NCI-H2107 (cell line): ENCODE results near the gene ATF7.
"Not testable (repeated sequence)": the region's sequence is repeated elsewhere in the genome, so short reads cannot be mapped to it uniquely, and the experiment has no call there.

Experiments
- DNase-seq: peaks from one replicate; lab custom pipeline; 2025; lab: John Stamatoyannopoulos, UW

The ATF7 gene

GRCh38 chr12:53564941-53565340 is 61.2 kb downstream of the ATF7 start:
- no peak for DNase-seq

DNA sequence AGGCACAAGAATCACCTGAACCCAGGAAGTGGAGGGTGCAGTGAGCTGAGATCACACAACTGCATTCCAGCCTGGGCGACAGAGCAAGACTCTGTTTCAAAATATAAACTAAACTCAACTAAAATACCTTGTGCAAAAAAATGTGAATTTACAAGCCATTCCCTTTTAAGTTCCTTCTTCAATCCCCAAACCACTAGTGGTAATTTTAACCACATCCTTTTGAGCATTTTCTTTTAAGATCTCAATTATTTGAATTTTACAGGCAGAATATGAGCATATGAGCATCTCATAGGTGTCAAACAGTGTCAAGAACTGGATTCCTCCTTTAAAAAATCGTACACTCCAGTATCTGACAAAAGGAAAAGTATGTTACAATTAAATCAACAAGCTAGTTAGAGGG is 61.9 kb downstream of the ATF7 start:
- no peak for DNase-seq

DNA sequence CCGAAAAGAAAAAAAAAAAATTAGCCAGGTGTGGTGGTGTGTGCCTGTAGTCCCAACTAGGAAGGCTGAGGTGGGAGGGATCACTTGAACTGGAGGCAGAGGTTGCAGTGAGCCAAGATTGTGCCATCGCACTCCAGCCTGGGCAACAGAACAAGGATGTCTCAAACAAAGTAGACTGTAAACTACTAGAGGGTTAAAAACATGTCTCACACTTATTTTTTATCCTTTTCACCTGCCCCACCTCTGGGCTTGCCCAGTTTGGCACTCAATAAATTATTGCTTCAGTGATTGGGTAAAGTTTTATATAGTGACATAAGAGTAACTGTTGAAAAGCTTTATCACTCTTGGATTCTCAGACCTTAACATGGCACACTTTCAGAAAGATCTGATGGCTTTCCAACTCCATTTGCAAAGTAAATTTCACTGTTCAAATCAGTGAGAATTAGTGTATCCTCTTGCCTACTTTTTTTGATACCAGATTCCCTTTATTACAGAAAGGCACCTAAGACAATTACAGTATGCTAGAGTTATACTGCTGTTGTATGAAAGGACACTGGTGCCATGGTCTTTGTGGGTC is 62.6 kb downstream of the ATF7 start:
- DNase-seq: no peak

DNA sequence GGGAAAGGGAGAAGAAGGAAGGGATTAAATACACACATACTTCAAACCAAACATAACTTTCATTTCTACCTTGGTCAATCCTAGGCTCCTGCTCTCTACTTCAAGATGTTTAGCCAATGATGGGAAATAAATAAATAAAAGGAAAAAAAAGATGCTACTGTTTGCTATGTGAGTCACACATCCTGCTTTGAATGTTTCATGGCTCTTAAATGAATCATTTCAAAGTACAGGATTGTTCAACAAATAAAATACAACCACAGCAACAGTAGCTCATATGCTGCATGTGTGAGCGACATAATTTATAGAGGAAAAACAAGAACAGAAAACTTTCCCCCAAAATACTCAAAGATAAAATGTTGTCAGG is 64.6 kb downstream of the ATF7 start:
- no peak for DNase-seq

- no peak for DNase-seq
These were observed 65.1 kb downstream of the ATF7 start for GRCh38 chr12:53560912-53561589.

DNA sequence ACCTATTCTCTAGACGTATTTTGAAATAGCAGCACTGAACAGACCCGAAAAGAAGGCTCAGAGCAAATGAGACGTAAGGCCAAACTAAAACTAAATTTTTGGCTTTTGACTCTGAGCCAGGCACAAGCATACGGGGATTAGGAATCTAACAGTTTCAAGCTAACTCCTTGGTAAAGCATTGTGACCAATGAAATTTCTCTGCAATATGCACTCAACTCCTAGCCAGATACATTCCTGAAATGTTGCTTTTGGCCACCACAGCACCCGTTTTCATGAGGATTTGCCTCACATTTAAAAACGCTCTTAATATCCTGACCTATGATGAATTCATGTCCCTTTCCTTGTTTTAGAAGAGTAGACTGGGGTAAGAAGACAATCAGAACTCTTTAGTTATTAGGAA is 65.8 kb downstream of the ATF7 start:
- no peak for DNase-seq

DNA sequence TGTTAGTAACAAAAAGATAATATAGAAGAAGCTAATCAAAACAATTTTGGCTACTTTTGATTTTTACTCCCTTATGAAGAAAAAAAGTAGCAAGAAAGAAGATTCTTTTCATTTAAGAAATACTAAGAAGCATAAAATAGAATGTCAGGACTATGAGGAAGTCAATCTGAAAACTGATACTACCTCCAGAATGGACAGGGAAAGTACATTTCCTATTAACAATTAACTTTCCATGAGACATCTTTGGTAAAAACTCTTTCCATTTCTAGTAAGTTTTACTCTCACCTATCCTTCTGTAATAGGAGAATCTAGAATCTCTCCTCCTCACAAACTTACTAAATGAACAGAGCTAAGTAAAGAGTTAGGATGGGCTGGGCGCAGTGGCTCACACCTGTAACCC is 67.6 kb downstream of the ATF7 start:
- no peak for DNase-seq

DNA sequence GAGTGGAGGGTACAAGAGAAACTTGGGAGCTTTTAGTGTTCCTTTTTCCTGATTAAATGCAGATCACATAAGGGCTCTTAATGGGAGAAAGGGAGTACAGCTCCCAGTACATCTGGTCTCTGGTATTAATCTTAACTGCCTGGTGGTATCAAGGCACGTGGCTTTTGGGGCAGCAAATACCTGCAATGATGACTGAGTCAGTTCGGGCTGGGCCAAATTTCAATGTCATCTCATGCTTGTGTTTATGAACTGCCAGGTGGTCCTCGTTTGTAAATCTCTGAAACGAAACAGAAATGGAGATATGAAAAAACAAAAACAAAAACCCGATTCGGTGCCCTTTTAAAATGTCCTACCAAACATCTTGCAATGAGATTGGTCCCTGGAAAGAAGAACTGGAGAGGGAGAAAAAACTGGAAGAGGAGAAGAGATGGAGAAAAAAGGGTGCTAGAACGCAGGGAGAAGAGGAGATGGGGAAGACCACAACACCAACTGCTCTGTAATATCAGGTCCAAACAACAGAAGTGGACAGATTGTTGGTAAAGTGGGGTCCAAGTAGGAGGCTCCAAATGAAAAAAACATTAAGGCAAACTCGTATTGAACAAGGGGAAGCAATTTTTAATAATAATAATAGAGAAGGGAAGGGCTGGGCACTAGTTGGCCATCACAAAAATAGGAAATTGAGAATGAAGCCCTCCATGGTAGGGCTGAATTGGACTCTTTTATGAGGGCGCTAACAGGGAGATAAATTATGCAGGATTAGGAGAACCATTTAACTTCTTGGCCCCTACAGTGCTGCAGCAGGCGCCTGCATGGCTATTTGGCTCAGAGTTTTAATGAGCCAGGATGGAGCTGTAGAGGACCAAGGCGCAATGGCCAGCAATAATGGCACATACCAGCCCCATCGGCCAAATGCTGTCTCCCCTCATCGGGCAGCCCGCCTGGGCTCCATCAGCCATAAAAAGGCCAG is 73.5 kb downstream of the ATF7 start:
- DNase-seq: no peak

DNA sequence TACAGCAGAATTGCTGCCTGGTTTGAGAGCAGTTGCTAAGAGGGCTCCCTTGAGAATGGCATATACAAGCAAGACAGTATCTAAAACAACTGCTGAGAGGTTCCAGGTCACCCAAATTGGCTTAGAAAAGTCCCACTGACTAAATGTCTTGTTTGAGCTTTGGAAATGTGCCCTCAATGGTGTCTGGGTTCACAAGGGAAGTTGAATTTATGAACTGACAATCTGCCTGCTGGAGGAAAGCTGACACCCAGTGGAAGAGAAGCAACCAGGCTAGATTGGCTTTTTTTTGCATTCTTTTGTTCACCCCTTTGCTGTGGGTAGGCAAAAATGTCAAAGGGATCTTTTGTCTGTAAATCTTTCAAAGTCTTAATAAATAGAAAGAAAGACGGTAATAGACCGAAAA is 74.3 kb downstream of the ATF7 start:
- no peak for DNase-seq

DNA sequence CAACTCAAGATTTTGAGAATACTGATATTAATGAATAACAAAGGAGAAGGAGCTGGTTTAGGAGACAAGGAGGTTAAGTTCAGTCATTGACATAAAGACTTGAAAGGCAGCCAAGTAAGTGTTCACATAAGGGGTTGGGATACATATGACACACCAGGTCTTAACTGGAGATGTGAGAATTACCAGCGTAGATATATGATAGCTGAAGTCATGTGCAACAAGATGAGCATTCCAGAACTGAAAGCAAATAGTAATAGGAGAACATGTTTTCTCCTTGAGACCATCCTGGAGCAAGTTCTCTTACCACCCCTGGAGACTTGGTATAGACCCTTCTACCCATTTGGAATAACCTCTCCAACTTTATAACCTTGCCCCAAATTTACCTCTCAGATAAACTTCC is 75.6 kb downstream of the ATF7 start:
- no peak for DNase-seq

GRCh38 chr12:53550131-53550530 is 76.1 kb downstream of the ATF7 start:
- DNase-seq: not testable (repeated sequence)

GRCh38 chr12:53548354-53548753 is 77.8 kb downstream of the ATF7 start:
- DNase-seq: not testable (repeated sequence)

DNA sequence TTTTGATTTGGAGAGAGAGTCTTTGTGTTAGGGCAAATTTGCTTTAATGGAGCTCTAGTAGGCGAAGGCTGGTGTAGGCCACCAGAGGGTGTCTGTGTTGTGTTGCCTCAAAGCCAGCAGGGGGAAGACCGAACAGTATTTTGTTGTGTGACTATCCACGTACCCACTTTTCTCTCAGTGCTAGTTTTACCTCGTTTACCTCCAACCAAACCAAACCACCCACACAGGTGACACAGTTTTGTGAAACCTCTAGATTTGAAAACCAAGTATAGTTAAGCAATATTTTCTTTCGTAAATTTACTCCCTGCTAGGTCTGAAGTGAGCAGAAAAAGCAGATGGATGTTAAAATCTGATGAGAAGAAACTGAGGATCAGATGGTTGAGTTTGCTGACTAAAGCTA is 82.6 kb downstream of the ATF7 start:
- DNase-seq: peak; percentile 49

DNA sequence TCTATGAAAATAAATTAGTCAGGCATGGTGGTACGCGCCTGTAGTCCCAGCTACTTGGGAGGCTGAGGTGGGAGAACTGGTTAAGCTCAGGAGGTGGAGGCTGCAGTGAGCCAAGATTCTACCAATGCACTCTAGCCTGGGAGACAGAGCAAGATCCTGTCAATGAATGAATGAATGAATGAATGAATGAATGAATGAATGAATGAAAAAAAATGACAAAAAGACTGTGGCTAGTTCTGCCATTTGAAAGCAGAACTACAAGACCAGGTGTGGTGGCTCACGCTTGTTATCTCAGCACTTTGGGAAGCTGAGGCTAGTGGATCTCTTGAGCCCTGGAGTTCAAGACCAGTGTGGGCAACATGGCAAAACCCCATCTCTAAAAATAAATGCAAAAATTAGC is 86.7 kb downstream of the ATF7 start:
- DNase-seq: no peak

DNA sequence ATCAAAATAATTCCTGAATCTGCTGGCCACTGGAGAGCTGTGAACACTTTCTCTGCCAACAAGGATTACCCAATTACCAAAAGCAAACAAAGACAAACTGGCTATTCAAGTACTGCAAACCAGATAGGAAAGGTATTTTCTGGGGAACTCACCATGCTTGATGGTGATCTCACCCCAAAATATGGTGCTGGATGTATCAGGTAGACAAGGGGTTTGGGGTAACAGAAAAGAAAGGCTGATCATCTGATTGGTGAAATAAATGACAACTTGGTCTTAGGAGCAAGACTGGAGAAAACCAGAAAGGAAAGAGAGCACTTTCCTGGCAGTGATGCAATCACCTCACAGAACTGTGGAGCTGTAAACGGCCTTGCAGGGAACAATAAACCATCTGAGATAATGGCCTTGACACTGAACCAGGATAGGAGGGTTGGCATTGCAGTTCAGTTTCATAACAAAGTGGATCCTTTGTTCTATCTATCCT is 87.9 kb downstream of the ATF7 start:
- peak; percentile 60 for DNase-seq

- no peak for DNase-seq
These were observed 89.2 kb downstream of the ATF7 start for GRCh38 chr12:53536962-53537361.

GRCh38 chr12:53533471-53533870 is 92.7 kb downstream of the ATF7 start:
- no peak for DNase-seq

DNA sequence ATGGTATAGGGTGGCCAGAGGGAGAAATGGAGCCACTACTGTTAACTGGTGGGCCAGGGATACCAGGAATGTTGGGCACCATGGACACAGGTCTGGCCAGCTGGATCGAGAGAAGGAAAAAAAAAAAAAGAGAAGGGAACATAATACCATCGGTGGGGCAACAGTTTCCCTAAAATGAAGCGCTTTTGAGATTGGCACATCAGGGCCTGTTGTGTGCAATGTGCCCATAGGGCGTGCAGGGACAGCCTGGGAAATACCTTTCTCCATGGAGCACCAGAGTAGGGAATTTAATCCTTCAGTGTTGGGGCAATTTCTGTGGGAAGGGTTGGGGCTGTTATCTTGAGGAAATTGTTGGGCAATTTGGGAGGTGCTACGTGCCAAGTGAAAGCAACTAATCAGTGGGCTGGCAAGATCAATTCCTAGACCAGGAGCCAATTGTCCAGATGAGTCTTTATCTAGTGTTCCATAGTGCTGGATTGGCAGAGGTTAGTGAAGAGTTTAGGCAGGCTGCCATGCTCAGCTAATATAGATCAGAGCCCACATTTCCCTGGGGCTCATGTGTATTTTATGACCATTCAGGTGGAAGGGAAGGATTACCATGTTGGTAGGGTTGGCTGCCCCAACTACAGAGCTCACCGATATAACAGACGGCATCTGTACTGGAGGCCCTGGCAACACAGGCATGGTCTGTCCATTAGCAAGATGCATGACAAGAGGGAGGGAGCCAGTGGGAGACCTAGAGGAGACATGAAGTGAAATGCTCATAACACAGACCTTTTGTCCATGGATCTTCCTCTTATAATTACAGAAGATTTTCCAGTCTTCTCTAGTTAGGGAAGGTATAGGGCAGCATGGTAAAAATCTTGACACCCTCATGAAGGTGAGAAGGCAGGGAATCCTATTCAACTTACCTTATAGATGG is 93.4 kb downstream of the ATF7 start:
- DNase-seq: no peak

DNA sequence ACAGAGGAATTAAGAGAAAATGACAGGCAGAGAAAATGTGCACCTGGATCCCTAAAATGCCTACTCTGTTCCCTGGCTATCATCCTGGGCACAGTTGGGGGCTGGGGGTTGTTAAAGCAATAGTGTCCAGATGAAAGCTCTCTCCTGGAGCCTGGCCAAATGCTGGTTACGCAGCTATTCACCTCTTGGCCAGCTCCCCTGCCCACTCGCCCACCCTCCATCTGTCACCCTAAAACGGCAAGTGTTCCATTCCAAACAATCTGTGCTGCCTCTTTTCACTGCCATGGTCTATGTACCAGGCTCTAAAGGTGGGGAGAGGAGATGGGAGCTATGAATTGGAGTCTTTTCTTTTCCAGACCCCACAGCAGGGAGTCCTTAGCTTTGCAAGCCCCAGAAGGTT is 94.2 kb downstream of the ATF7 start:
- DNase-seq: no peak

- no peak for DNase-seq
These were observed 95.3 kb downstream of the ATF7 start for GRCh38 chr12:53530920-53531319.

DNA sequence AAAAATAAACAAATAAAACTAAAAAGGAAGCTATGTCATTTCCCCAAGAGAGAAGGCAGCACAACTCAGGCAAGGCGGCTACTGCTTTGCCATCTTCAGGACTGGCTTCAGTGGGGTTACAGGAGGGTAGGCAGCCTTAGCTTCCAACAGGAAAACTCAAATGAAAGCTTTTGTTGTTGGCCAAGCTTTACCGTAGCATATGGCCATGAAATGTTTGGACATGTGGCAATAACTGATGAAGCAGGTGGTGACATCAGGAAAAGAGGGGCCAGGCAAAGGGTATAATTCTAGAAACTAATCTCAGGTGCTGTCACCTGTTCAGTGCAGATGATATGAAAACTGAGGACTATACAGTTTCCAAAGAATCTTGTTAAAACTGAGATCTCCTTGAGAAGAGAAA is 96.1 kb downstream of the ATF7 start:
- no peak for DNase-seq

DNA sequence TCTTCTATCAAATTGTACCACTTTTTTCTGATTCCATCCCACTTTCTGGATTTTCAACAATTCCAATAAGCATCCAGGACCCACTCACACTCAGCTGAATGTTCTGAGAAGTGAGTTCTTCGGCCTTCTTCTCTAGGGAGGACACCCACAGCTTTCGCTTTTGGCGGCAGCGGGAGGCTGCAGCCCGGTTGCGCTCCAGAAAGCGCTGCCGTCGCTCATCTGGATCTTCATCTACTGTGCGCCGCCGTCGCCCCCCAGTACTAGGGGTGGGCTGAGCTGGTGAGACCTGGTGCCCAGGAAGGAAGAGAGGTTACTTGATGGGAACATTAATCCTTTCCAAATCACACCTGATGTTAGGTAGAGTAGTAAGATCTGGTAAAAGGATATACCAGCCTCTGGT is 101.7 kb downstream of the ATF7 start:
- DNase-seq: no peak
